NK-92 (cell line): ENCODE data around the gene ATXN7L1.

ENCODE experiments used
- DNase-seq: peaks from one replicate; lab custom pipeline; 2025; ENCODE audit not compliant: unreplicated experiment; lab: John Stamatoyannopoulos, UW

ATXN7L1 gene

DNA sequence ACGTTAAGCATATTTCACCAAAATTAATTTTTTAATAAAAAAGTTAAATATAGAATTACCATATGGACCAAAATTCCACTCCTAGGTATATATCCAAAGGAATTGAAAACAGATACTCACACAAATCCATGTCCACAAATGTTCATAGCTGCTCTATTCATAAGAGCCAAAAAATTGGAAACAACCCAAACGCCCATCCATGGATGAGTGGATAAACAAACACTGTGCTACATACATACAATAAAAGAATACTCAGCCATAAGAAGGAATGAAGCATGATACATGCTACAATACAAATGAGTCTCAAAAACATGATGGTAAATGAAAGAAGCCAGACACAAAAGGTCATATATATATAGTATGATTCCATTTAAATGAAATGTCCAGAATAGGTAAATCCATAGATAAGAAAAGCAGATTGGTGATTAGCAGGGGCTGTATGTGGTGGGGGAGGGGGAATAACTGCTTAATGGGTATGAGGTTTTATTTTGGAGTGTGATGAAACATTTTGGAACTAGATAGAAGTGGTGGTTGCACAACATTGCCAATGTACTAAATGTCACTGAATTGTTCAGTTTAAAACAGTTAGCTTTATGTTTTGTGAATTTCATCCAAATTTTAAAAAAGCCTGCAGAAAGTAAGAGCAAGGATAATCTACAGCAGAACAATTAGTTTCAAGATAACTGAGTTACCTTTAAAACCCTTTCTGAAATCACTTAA lies 193.9 kb downstream of the ATXN7L1 start:
- DNase-seq: no peak

DNA sequence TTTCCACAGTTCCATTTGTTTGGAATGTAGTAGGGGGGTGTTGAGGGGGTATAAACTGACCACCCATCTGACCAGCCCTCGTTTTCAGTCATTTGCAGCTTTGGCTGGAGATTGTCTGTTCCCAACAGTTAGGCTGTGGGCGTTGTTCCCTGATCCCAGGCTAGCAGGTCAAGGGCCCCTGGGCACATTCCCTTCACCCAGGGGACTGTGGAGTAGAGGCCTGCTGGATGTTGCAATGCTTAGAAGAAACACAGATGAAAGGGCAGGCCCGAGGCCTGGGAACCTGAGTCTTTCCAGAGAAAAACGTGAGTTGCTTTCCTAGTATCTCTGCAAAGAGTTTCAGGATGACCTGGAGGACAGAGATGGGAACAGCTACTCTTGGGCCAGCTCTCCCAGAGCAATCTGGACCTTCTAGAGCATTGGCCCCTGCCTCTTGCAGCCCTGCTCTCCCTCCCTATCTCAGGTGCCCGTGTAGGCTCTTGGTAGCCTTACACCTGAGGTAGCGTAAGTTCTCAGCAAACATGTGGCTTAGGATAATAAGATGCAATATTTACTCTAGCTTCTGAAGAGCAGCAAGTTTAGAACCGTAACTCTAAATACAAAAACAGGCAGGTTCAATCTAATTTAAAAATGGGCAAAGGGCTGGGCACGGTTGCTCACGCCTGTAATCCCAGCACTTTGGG lies 195.8 kb downstream of the ATXN7L1 start:
- no peak for DNase-seq

DNA sequence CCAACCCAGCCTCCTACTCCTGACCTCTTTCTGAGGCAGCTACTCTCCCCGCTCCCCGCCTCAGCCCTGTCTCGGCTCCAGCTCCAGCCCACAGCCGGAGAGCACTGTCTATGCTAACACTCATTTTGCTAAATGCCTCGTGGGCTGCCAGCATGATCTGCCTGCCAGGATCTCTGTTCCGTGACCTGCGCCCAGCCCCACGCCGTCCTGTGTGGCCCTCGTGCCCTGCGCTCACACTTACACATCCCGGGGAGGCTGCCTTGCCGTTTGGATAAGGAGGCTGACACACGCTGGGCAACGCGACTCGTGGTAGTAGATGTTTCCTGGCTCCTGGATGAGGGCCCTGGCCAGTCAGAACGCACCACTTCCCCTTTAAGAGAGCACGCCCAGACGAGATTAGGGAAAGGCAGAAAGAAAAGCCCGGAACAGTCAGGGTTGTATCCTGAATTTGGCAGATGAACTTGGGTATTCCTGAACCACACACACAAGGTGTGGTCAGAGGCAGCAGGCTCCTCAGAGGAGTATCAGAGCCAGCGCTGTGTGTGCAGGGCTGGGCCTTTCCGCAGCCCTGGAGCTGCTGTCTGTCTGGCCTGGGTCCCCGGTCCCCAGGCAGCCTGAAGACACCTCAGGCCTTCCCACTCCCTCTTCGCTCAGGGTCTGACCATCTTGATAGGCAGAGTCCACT lies 197.4 kb downstream of the ATXN7L1 start:
- DNase-seq: no peak

DNA sequence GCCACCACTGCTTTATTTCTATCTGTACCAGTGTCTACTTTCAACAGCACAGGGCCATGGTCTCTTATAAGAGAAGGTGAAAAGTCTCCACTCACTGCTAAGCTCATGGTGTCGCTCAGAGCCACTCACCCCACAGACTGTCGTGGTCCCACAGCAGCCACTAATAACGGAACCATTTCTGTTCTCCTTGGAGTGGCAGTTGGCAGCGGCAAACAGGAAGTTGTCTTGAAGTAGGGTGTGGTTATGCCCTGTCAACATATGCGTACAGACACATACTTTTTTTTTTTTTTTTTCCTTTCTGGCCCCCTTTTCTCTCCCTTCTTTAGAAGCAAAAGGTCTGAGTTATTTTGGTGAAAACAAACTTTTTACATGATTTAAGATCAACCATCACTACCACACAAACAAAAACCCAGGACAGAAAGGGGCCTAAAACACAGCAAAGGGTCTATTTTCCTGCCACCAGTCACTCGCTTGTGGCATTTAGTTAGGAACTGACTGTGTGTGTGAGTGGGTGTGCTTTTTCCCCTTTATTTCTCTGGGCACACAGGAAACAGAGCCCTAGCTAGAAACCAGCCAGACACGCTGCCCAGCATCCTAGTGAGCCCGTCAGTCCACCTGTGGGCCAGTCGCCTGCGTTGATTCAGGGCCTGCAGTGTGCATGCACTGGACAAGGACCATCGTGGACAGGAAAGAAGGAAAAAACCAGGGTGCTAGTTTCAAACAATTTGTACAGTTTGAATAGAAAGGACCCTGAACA lies 198.4 kb downstream of the ATXN7L1 start:
- no peak for DNase-seq

DNA sequence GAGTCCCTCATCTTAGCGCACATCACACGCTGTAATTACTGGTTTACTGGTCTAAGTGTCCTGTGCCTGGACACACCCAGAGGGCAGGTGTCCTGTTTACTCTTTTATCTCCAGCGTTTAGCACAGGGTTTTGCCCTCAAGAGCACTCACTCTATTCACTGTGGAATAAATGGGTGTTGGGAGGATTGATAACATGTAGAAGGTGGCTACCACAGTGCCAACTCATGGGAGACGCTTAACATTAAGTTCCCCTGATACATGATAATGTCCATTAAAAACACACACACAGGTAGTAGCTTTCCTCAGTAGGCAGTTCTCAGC lies 199.0 kb downstream of the ATXN7L1 start:
- DNase-seq: no peak

DNA sequence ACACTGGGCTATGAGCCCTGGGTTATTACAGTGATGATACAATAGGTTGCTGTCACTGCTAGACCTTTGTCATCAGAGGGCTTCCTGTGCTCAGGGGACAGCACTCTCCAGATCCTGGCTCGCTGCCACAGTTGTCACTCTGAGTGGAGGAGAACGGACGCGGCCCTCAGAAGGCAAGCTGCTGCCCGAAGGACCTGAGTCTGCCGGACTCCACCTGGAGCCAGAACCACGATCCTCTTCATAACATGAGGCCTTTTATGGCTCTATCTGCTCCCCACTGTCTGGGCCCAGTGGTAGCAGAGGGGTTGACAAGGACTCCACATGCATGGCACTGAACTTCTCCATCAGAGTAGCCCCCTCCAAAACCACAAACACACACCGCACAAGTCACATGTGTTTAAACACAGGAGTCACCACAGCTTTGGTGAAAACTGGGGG lies 200.4 kb downstream of the ATXN7L1 start:
- no peak for DNase-seq

DNA sequence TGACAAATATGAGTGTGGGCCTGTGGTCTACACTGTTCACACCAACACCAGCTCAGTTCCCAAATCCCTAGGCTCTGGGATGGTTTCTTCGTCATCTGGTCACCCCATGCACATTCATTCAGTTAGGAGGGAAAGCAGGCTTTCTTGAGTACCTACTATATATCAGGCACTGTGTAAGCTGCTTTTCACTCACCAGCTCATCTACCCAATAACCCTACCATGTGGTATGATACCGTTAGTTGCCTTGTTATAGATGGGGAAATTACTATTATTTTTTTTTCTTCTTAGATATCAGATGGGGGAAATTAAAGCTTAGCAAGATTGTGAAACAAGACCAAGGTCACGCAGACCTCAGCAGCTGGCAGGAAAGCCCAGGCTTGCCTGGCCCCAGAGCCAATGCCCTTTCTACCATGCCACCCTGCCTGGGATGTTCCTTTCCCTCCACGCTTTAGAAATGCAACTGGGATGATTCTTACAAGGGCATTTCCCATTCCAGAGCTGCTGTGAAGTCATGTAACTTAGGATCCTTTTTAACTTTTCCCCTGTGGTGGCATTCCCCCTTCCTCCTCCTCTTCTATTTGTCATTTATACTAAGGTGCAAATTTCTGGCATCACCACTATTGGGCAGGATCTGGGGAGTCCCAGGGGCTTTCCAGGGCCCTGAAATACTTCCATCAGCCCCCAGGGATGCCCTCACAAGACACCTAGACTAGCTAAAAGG lies 202.0 kb downstream of the ATXN7L1 start:
- DNase-seq: no peak

DNA sequence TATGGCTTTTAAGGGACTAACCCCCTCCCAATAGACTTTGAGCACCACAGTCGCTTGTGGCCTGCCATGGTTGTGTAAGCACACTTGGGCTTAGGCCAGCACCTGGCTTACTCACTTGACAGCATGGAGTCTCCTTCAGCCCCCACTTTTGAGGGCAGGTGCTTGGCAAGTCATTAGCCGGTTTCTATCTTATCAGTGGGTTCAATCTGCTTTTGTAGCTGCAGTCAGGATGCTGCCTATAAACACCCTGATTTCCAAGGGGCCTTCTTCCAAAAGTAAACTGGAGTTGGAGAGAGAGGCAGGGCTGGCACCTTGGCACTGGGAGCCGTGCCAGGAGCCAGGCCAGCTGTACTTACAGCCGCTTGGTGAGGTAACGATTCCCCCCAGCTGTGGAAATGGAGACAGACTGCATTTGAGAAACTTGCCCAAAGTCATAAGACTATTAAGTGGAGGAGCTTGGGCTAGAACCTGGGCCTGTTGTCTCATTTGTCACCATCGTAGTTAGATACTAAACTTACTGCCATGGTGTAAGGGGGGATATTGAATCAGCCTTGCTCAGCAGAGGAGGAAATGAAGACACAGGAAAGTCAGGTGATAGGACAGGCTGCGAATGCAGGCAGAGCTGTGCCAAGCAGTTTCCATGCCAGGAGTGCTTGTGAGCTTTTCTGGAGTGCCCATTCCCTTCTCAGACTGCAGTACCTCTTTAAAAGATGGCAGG lies 202.9 kb downstream of the ATXN7L1 start:
- no peak for DNase-seq

DNA sequence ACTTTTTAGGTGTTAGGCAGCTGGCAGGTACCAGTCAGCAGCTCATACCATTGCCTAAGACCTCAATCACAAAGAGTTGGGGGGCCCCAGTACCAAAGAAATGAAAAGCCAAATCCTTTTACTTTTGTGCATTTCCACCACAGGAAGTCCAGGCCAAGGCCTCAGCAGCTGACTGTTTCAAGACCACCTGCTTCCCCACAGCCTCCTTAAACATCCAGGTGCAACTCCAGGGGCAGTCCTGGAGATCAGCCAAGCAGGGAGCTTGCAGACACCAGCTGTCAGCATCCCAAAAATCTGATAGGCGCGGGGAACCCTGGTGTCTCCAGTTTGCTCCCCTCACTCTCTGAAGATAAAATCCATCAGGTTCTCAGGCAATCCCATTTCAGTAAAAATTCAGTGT lies 203.6 kb downstream of the ATXN7L1 start:
- no peak for DNase-seq

DNA sequence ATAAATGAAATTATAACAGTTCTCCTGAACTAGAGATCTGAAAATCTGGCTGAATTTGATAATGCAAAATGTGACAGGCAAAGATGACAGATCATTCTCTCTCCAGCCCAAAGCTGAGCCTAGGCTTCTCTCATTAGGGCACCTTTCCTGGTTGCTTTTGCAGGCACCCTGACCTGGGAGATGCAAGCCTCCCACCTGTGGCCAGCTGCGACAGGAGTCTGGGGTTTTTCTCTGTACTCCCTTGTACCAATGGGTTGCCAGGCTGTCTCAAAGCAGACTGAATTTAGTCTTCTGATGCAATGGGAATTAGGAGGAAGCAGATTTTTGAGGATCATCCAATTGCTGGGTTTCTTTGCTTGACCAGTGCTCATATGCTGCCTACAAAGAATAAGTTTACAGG lies 210.1 kb downstream of the ATXN7L1 start:
- DNase-seq: no peak

DNA sequence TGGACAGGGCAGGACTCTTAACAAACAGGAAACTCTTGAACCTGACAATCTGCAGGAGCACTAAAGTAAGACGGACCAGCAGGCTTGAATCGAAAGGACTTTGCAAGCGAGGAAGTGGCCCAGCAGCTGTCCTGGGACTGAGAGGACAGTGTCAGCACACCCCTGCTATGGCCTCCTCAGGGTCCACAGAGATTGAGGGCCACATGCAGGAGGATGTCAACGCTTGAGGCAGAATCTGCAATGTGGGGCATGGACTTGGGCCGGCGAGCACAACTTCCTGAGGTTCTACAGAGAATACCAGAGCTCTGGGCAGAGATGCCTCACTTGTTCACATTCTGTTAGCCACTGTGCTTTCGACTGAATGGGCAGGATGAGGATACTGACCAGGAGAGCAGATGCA lies 210.7 kb downstream of the ATXN7L1 start:
- DNase-seq: no peak

DNA sequence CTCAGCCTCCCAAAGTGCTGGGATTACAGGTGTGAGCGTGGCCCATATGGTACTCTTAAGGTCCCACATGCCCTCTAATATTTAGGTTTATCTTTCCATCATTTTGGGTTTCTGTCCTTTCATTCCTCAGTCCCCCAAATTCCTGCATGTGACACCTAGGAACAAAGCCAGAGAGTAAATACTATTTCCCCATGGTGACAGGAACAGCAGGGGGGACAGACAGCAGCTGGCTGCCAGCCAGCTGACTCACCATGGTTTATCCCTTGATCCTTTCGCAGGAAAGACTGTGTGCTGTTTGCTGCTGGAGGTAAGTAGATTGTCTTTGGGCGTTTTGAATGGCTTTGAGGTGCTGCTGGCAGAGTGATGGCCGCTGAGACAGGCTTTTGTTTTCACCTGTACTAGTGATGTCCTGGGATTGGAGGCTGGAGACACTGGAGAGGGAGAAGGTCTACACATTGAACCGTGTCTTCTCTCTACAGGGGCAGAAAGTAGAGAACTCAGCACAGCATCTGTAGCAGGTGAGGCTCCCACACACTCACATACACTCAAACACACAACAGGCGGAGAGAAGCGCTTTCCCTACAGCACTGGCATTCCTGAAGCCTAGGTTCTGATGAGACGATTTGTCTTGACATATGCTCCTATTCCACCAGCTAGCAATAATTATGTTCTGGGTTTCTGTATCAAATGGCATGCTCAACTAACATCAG lies 211.4 kb downstream of the ATXN7L1 start:
- DNase-seq: no peak

DNA sequence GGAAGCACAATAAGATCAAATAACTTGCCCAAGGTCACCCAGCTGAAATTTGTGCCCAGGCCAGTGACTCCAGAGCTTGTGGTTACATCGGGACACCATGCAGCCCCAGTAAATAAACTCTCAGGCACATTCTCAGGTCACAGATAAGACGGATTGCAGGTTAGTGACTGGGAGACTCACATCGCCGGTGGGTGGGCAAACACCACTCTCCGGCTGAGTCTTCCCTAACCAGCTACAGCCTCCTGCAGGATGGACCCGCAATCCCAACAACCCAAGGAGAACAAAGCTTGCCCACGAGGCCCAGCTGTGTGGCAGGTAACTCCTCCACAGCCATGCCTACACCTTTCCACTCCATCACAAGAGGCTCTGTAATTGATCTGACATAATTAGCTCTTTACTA lies 213.4 kb downstream of the ATXN7L1 start:
- no peak for DNase-seq

DNA sequence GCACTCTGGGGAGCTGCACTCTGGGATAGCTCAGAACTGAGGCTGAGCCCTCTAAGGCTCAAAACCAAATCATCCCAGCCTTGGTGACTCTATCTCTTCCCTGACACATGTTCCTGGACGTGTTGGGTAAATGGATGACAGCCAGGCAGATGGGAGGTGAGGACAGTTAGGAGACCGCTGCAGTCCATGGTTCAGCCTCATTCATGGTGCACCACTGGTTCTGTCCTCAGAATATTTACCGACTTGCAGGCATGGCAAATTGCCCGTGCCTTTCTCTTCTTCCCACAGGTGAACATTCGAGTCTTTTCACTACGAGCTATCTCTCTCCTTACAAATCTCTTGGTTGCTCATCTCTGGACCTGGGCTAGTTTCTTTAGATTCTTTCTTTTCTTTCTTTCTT lies 214.8 kb downstream of the ATXN7L1 start:
- DNase-seq: no peak

DNA sequence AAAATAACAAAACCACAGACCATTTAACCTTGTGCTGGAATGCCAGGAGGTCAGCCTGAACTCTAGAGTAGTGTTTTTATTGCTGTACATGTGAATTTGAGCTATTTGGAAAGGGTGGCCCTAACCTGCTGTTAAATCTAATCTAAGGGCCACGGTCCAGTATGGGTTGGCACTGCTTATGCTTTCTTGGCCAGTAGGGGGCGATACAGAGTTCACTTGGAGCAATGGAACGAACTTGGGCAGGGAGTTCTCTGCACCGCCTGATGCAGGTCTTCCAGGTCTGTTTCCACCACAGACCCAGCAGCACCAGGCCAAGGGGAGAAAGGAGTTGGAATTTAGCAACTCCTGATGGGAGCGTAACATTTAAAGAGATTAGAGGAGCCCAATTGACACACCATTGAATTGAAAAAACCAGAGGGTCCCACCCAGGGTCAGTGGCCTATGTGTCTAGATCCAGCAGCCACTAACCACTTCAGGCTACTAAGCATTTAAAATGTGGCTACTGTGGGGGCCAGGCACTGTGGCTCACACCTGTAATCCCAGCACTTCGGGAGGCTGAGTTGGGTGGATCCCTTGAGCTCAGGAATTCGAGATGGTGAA lies 219.4 kb downstream of the ATXN7L1 start:
- DNase-seq: no peak

DNA sequence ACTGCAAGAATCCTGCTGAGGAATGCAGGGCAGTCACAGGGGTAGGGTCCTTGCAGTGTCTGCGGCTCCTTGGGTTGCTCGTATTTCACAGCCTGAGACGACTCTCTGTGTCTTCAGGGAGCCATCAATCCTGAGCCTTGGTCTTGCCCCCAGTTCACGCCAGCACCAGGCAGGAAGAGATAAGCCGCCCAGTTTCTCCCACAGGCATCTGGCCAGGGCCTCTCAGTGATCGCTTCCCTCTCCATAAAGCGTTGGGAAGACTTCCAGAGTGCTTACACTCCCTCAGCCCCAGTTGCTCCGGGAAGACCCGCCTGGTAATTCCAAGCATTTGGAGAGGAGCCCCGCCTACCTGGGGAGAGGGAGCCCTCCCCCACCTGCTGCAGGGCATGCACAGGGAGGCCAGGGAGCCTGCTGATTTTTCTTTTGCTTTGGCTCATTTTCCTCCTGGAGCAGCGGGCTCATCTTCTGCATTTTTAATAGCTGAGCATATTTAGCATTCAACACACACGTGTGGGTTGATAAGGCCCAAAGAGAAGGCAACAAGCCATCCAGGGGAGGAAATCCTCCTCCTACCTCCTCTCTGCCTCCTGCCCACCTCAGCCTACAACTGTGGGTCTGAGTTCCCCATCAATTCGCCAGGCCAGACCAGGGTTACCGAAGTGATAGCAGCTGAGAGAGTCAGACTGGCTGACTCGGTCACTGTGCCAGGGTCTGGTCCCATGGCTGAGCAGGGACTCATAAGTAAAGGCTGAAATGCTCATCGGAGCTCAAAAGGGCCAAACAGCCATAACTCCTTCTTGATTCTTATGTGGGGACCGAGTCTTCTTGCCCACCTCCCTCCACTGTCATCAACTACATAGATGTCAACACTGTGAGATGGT lies 220.7 kb downstream of the ATXN7L1 start:
- no peak for DNase-seq

DNA sequence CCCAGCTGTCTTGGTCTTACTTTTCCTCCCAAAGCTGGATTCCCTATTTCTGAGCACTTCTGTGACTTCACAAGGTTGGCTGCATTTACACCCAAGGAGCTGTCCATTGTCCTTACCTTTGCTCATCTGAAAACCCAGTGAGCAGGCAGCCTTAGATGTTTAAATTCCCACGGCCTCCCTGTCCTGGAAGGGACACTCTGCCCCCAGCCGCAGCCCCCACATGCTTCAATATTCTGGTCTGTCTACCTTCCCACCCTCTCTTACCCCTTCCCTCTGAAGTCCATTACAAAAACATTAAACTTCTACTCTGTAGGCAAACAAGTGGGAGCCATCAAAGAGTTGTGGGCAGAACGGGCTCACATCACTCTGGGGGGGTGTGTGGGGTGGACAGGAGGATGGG lies 221.3 kb downstream of the ATXN7L1 start:
- DNase-seq: no peak

DNA sequence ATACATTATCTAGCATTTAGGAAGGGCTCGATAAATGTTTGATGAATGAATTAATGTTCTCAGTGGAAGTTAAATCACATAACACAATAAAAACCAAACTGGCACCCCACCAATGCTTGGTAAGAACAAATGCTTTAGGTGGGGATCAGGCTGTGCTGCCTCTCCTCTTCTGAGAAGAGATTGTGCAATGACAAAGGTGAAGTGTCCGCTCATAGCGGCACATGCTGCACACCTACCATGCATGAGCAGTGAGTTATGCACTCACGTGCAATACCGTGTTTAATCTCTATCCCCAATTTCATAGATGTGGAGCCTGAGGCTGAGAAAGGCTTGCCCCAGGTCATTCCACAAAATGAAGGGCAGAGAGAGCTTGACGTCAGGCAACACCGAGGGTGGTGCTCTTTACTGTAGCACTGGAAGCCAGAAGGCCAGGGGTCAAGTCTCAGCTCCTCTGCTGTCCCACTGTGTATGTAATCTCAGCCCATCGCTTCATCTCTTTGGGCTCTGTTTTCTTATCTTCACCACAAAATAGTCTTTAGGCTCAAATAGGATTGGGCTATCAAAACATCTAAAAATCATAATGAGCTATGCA lies 222.2 kb downstream of the ATXN7L1 start:
- no peak for DNase-seq
